ENCODE data around the gene IFI27L1.

The IFI27L1 gene

DNA sequence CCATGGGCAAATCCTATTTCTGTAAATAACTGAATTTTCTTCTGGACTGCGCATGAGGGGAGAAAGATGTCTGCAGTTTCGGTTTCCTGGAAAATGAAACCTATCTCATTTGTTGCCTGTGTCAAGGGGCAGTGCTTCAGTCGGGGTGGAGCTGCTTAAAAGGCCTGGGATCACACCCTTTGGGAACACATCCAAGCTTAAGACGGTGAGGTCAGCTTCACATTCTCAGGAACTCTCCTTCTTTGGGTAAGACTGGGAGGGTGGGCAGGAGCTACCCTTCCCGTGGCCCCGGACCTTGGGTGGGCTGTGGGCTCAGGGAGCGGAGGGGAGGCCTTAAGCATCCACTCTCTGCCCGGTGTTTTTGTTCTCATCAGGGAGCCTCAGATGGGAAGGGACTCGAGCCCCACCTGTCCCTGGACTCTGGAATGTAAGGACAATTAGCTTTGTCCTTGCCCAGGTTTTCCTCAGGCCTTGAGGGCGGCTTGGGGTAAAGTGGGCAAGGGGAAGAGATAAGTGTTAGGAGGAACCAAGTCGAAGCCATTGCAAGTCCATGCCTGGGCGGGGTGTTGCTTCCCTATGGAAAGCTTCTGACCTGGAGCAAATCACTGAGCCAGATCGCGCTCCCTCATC lies 29.6 kb downstream of the IFI27L1 start, which contains the start of gene IFI27:
Gene IFI27 (plus strand): TSS at position 185 of the 630 bp plus-strand sequence.
- Histone ChIP-seq H3K9me2 (replicated peaks; ENCODE audit: low read depth, low read length) (no peaks in the 10 kb centered on the region), H3K9me3 (ENCODE audit: insufficient read depth, low read depth, low read length) (no peaks in the 10 kb centered on the region), H3K4me2 (ENCODE audit: low read depth, low read length, poor library complexity, severe bottlenecking) (no peak within 1 kb of the TSS), H3K9ac (ENCODE audit: low read depth, low read length, poor library complexity, severe bottlenecking) (no peak within 1 kb of the TSS), H2AFZ (ENCODE audit: low read length) (no peak within 1 kb of the TSS), H4K20me1 (ENCODE audit: insufficient read depth, low read length, poor library complexity, severe bottlenecking) (no peaks in the 10 kb centered on the region), H3K27me3 (ENCODE audit: insufficient read depth, low read length, poor library complexity, severe bottlenecking) (no peaks in the 10 kb centered on the region), H3F3A (ENCODE audit: low read depth) (no peaks in the 10 kb centered on the region), H3K4me1 (ENCODE audit: insufficient read depth, low read length, poor library complexity, severe bottlenecking) (no peaks in the 10 kb centered on the region), H3K79me2 (ENCODE audit: insufficient read depth, low read length) (no peaks in the 10 kb centered on the region), H3K36me3 (ENCODE audit: insufficient read depth, low read length) (no peaks in the 10 kb centered on the region), H3K4me3 (ENCODE audit: low read length, poor library complexity, severe bottlenecking) (no peak within 1 kb of the TSS)
- TF ChIP-seq, protein P1, sequence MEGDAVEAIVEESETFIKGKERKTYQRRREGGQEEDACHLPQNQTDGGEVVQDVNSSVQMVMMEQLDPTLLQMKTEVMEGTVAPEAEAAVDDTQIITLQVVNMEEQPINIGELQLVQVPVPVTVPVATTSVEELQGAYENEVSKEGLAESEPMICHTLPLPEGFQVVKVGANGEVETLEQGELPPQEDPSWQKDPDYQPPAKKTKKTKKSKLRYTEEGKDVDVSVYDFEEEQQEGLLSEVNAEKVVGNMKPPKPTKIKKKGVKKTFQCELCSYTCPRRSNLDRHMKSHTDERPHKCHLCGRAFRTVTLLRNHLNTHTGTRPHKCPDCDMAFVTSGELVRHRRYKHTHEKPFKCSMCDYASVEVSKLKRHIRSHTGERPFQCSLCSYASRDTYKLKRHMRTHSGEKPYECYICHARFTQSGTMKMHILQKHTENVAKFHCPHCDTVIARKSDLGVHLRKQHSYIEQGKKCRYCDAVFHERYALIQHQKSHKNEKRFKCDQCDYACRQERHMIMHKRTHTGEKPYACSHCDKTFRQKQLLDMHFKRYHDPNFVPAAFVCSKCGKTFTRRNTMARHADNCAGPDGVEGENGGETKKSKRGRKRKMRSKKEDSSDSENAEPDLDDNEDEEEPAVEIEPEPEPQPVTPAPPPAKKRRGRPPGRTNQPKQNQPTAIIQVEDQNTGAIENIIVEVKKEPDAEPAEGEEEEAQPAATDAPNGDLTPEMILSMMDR (conservative IDR thresholded peaks at IDR 0.05; ENCODE audit: low read length): no peak
- no peak for TF ChIP-seq EZH2phosphoT487 (IDR thresholded peaks at IDR 0.05; ENCODE audit: borderline replicate concordance)

DNA sequence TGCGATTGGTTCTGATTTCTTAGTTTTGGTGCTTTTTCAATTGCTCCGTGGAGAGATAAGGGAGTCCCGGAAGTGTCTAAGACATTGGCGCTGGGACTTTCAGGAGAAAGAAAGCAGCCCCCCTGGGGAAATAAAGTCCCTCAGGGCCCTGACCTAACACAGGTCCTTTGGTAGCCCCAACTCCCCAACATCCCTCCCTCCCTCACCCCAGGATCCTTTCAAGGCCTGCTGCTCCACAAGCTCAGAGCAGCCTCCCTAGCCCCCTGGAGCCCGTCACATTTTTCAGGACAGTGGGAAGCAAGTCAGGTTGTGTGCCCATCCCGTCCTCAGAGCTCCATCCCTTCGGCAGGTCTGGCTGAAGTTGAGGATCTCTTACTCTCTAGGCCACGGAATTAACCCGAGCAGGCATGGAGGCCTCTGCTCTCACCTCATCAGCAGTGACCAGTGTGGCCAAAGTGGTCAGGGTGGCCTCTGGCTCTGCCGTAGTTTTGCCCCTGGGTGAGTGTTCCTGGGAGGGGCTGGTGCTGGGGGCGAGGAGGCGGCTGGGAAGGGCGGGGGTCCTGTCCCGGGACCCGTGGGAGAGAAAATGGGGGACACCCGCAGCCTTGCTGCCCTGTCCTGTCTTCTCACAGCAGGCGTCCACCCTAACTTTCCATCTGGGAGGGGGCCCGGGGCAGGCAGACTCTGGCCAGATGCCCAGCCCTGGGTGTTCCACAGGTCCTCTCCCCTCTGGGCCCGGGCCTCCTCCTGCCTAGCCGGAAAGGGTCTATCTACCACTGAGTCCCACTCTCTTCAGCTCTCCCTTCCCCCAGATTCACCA lies 30.4 kb downstream of the IFI27L1 start:
- no peaks in the 10 kb centered on the region for H3K9me2 ChIP-seq (replicated peaks; ENCODE audit: low read depth, low read length)
- H3K4me2 ChIP-seq (ENCODE audit: low read depth, low read length, poor library complexity, severe bottlenecking): no peak overlapping the region
- no peak overlapping the region for H2AFZ ChIP-seq (ENCODE audit: low read length)

DNA sequence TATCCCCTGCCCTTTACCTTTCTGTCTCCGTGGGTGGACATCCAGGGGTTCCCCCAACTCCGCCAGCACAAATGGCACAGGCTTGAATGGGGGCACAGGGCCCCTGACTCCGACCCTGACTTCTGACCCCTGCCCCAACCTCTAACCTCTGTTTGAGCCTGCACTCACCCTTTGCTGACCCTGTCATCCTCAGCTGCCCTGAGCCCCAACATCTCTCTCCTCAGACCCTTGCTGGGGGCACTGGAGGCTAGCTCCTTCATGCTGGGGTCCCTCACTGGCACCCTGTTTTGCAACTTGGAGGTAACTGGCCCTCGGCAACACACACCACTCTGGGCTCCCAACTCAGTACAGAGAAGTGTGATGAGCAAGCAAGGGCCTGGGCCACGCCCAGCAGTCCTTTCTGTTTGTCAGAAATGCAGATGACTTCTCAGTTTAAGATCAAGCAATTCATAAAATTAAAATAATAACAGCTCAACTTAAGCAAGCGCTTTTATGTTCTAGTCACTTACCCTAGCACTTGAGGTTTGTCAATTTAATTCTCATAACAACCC lies 31.5 kb downstream of the IFI27L1 start:
- no peak overlapping the region for H2AFZ ChIP-seq (ENCODE audit: low read length)
- H3K36me3 ChIP-seq (ENCODE audit: insufficient read depth, low read length): no peaks in the 10 kb centered on the region
- no peaks in the 10 kb centered on the region for H3K27me3 ChIP-seq (ENCODE audit: insufficient read depth, low read length, poor library complexity, severe bottlenecking)
- no peak overlapping the region for H3K9ac ChIP-seq (ENCODE audit: low read depth, low read length, poor library complexity, severe bottlenecking)
- H3K9me2 ChIP-seq (replicated peaks; ENCODE audit: low read depth, low read length): no peaks in the 10 kb centered on the region
- H4K20me1 ChIP-seq (ENCODE audit: insufficient read depth, low read length, poor library complexity, severe bottlenecking): no peaks in the 10 kb centered on the region
- H3K4me3 ChIP-seq (ENCODE audit: low read length, poor library complexity, severe bottlenecking): no peak overlapping the region
- H3K4me2 ChIP-seq (ENCODE audit: low read depth, low read length, poor library complexity, severe bottlenecking): no peak overlapping the region
- no peaks in the 10 kb centered on the region for H3K79me2 ChIP-seq (ENCODE audit: insufficient read depth, low read length)
- no peaks in the 10 kb centered on the region for H3K4me1 ChIP-seq (ENCODE audit: insufficient read depth, low read length, poor library complexity, severe bottlenecking)
- TF ChIP-seq, protein P1 (conservative IDR thresholded peaks at IDR 0.05; ENCODE audit: low read length): no peak
- no peak for TF ChIP-seq EZH2phosphoT487 (IDR thresholded peaks at IDR 0.05; ENCODE audit: borderline replicate concordance)
- no peaks in the 10 kb centered on the region for H3F3A ChIP-seq (ENCODE audit: low read depth)
- no peaks in the 10 kb centered on the region for H3K9me3 ChIP-seq (ENCODE audit: insufficient read depth, low read depth, low read length)

More for the DNA sequence above, 30.4 kb downstream of the IFI27L1 start:
- H3K9me3 ChIP-seq (ENCODE audit: insufficient read depth, low read depth, low read length): no peaks in the 10 kb centered on the region
- H3K4me1 ChIP-seq (ENCODE audit: insufficient read depth, low read length, poor library complexity, severe bottlenecking): no peaks in the 10 kb centered on the region
- H3K9ac ChIP-seq (ENCODE audit: low read depth, low read length, poor library complexity, severe bottlenecking): no peak overlapping the region
- H3F3A ChIP-seq (ENCODE audit: low read depth): no peaks in the 10 kb centered on the region
- no peak overlapping the region for H3K4me3 ChIP-seq (ENCODE audit: low read length, poor library complexity, severe bottlenecking)
- no peaks in the 10 kb centered on the region for H3K79me2 ChIP-seq (ENCODE audit: insufficient read depth, low read length)
- no peaks in the 10 kb centered on the region for H3K27me3 ChIP-seq (ENCODE audit: insufficient read depth, low read length, poor library complexity, severe bottlenecking)
- no peaks in the 10 kb centered on the region for H3K36me3 ChIP-seq (ENCODE audit: insufficient read depth, low read length)
- no peaks in the 10 kb centered on the region for H4K20me1 ChIP-seq (ENCODE audit: insufficient read depth, low read length, poor library complexity, severe bottlenecking)
- no peak for TF ChIP-seq EZH2phosphoT487 (IDR thresholded peaks at IDR 0.05; ENCODE audit: borderline replicate concordance)
- TF ChIP-seq, protein P1 (conservative IDR thresholded peaks at IDR 0.05; ENCODE audit: low read length): no peak

Data from Loucy (cell line).